Small intestine (tissue), 7 donors: ENCODE data around the gene CYTIP. TPM values are rescaled to one million over a fixed set of nuclear protein-coding genes. Genes with fewer than 3 reads are reported as not detected.

Experiments used
- DNase-seq, 2 donors: peaks; one replicate each; pipeline versions ENCODE4 v3.0.0 to v3.0.0-alpha.2; 2013
- FAIRE-seq: peaks from 2 replicates; lab custom pipeline; 2012; peaks lifted over from hg19 to GRCh38; lab: Jason Lieb, UNC
- H3K27ac ChIP-seq, 3 donors: one replicate each; pipeline ENCODE4 v1.5.1; 2013; ENCODE audit warnings: low read length in 2 of 3, mild to moderate bottlenecking in 2 of 3, control low read depth in 1 of 3, inconsistent platforms in 1 of 3, low read depth in 1 of 3, moderate library complexity in 1 of 3
- H3K27me3 ChIP-seq, 3 donors: one replicate each; pipeline ENCODE4 v1.6.1; 2013; ENCODE audit warnings: low read length in 3 of 3, inconsistent platforms in 1 of 3; ENCODE audit not compliant: control insufficient read depth in 3 of 3, insufficient read depth in 3 of 3
- H3K36me3 ChIP-seq, 3 donors: one replicate each; pipeline ENCODE4 v1.6.1; 2013; ENCODE audit warnings: low read length in 3 of 3, inconsistent platforms in 1 of 3, low read depth in 1 of 3, mild to moderate bottlenecking in 1 of 3, moderate library complexity in 1 of 3; ENCODE audit not compliant: control insufficient read depth in 3 of 3, insufficient read depth in 2 of 3
- H3K4me1 ChIP-seq, 3 donors: one replicate each; pipeline ENCODE4 v1.6.1; 2013; ENCODE audit warnings: low read length in 2 of 3, inconsistent platforms in 1 of 3, low read depth in 1 of 3, mild to moderate bottlenecking in 1 of 3, moderate library complexity in 1 of 3; ENCODE audit not compliant: control insufficient read depth in 3 of 3, insufficient read depth in 2 of 3
- H3K4me3 ChIP-seq, 3 donors: one replicate each; pipeline ENCODE4 v1.5.1; 2013; ENCODE audit warnings: low read length in 3 of 3, control low read depth in 1 of 3, inconsistent platforms in 1 of 3, low read depth in 1 of 3, mild to moderate bottlenecking in 1 of 3, moderate library complexity in 1 of 3
- H3K9me3 ChIP-seq, 2 donors: one replicate each; pipeline ENCODE4 v1.6.1; 2013; ENCODE audit warnings: low read depth in 1 of 2, low read length in 1 of 2; ENCODE audit not compliant: control insufficient read depth in 2 of 2, insufficient read depth in 1 of 2
- WGBS, 3 donors: extraction: QIAGEN DNeasy Blood & Tissue Kit; methylation state at CpG; one replicate each; pipeline ENCODE4 v1.1.7; 2013; 5-methylcytosine and 5-hydroxymethylcytosine counted together
- polyA plus RNA-seq, 4 donors: library from polyadenylated mRNA; stranded (reverse) in 3 of 4; unstranded in 1 of 4; fragments of 200-250 nt in 3 of 4; fragments of 120-200 nt in 1 of 4; gene quantifications; one replicate each; pipeline versions ENCODE4 v1.2.1 to v1.2.3, GENCODE V29; 2013
- donor health status: healthy with polysubstance abuse.
- donor health status: control.
- donor health status: control.
- donor health status: Bipolar disorder and iron deficiency.
- donor health status: healthy.

CYTIP gene
- polyA plus RNA-seq, 4 donors: 9.4 to 19.8 (median 16.6) TPM

DNA sequence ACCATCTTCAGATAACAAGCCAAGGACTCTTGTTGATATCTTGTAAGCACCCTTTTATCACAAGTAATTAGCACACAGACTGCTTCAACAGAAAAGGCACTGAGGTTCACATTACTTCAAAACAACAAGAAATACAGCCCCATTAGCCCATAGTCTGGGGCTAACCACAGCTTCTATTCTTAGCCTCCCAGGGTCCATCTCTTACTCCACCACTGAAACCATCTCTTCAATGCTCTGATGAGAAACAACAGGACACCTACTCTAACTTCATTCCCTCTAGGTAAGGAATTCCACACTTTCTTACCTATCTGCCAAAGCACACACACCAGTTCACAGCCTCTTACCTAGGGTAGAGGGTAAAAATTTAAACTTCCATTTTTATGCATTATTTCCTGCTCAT lies 26.4 kb upstream of the CYTIP start:
- no peak overlapping the region for H3K4me3 ChIP-seq
- DNase-seq (no peak), FAIRE-seq (no peak)
- peak overlapping the region in 2 of 3 donors; percentile 57 to 71 for H3K27ac ChIP-seq
- H3K36me3 ChIP-seq: peaks cover 0 to 4% (median 0%) of the 10 kb centered on the region in 3 donors
- peaks cover 0 to 2% (median 0%) of the 10 kb centered on the region in 3 donors for H3K4me1 ChIP-seq
- H3K27me3 ChIP-seq: no peaks in the 10 kb centered on the region
- H3K9me3 ChIP-seq: no peaks in the 10 kb centered on the region

DNA sequence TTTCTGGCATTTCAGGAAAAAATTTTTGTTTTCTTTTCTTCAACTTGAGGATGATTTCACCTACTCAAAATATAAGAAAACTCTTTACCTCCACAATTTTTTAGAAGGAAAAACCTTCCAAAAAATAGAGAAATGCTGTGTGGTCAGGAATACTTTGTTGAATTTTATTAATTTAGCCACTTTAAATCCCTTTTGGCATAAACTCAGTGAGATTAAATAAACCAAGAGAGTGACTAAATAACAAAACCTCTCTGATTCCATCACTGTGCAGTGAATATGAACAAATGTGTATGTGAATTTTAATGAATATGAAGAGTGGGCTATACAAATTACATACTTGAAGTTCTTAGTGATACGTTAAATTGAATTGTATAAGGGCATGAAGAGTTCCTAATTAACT lies 25.8 kb upstream of the CYTIP start:
- DNase-seq (no peak), FAIRE-seq (no peak)
- Histone ChIP-seq H3K4me3 (no peak overlapping the region), H3K4me1 (peaks cover 0 to 2% (median 0%) of the 10 kb centered on the region in 3 donors), H3K9me3 (no peaks in the 10 kb centered on the region), H3K27me3 (no peaks in the 10 kb centered on the region), H3K27ac (no peak overlapping the region), H3K36me3 (peaks cover 0 to 4% (median 0%) of the 10 kb centered on the region in 3 donors)
- 62 to 80% (median 75%) methylated on average over 1 of the region's 1 CpG for WGBS, 3 donors

DNA sequence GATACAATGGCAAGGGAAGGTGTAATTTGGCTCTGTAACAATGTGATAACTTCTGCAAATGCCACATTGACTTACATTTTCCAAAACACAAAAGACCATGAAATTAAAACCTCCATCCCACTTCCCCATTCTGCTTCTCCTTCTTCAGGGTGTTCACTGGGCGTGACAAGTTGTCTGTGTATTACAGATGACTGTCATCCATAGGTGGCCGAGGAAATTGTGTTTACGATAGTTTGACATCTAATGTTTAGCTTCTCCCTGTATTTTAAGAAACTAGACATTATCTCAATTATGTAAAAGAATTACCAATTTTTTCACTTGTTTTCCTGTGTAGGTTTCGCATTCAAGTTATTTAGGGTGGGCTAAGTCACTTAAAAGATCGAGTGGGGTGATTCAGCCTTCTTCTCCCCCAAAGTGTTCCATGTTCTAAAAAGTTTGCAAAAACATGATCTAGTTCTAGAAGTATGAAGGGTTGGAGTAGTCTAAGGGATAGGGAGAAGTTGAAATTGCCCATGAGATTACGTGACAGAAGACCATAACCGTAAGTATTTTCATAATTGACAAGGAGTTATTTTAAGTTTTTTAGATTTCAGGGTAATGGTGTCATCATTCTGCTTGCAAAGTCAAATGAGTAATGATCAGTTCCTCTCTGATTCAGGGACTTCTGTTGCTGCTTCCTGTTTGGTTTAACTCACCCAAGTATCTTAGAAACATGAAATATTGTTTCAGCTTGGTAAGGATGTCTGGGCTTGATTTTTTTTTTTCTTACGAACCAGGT lies 25.2 kb upstream of the CYTIP start:
- FAIRE-seq (no peak), DNase-seq (peak in 1 of 2 donors; percentile 43)
- H3K9me3 ChIP-seq: no peaks in the 10 kb centered on the region
- H3K4me1 ChIP-seq: peaks cover 0 to 2% (median 0%) of the 10 kb centered on the region in 3 donors
- H3K4me3 ChIP-seq: no peak overlapping the region
- WGBS, 3 donors: 55 to 81% (median 63%) methylated on average over 8 of the region's 8 CpGs
- peaks cover 0 to 4% (median 0%) of the 10 kb centered on the region in 3 donors for H3K36me3 ChIP-seq
- peak overlapping the region; percentile 26 to 89 (median 37) for H3K27ac ChIP-seq
- no peaks in the 10 kb centered on the region for H3K27me3 ChIP-seq

DNA sequence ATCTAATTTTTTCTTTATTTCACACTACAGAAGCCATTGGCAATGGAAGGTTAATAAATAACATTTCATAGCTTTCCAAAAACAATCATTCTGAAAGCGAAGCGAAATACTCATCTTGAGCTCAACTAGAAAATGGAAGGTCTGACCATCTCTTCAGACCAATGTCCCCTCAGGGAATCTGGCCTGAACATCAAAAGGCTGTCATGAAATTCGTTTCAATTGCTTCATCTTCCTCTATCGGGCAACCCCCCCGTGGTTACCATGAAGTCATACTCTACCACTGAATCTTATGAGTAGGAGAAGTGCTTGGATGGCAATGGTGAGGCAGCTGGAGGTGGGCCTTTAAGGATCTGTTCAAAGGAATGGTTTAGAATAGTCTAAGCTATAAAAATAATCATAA lies 22.9 kb upstream of the CYTIP start:
- FAIRE-seq (no peak), DNase-seq (no peak)
- H3K36me3 ChIP-seq: peaks cover 0 to 4% (median 0%) of the 10 kb centered on the region in 3 donors
- no peaks in the 10 kb centered on the region for H3K27me3 ChIP-seq
- H3K9me3 ChIP-seq: peaks cover 0 to 4% of the 10 kb centered on the region in 2 donors
- no peak overlapping the region for H3K27ac ChIP-seq
- 81 to 92% (median 82%) methylated on average over 5 of the region's 5 CpGs for WGBS, 3 donors
- H3K4me1 ChIP-seq: peaks cover 0 to 5% (median 2%) of the 10 kb centered on the region in 3 donors
- no peak overlapping the region for H3K4me3 ChIP-seq

DNA sequence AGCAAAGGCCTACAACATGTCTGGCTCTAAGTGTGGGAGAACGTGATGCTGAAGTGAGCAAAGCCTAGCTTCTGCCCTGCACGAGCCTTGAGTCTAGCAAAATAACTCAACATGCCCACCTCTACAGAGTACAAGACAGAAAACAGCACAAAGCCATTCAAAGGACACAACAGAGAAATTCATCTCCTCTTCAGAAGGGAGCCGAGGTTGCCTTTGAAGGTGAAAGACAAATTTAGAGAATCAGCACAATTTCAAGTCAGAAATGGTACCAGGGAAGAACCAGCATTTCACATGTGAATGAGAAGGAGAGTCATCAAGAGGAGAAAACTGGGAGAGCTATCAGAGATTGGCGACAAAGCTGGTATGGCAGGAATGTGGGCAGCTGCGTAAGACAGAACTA lies 21.7 kb upstream of the CYTIP start:
- no peak for FAIRE-seq
- 93 to 95% (median 94%) methylated on average over 5 of the region's 5 CpGs for WGBS, 3 donors

DNA sequence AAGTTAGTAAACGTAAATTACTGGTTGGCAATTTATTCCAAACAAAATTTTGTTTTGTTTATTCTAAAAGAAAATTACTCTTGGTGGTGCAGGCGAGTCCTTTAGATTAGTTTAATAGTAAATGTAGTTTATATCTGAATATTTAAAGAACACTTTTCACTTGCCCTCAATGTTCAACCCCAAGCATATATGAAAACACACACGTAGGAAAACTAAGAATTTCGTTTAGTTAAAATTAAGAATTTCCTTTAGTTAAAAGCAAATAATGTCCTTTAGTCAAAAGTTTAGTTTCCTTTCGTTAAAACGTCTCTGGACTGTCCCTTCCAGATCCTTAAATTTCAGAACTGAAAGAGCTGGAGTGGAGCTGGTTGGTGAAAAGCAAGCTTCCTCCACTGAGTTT lies 19.1 kb upstream of the CYTIP start:
- Histone ChIP-seq H3K4me1 (peaks cover 0 to 25% (median 0%) of the 10 kb centered on the region in 3 donors), H3K27me3 (no peaks in the 10 kb centered on the region), H3K9me3 (peaks cover 0 to 4% of the 10 kb centered on the region in 2 donors), H3K4me3 (no peak overlapping the region), H3K36me3 (peaks cover 0 to 4% (median 0%) of the 10 kb centered on the region in 3 donors), H3K27ac (no peak overlapping the region)
- FAIRE-seq: no peak
- 82 to 93% (median 88%) methylated on average over 6 of the region's 6 CpGs for WGBS, 3 donors
- no peak for DNase-seq

More for the DNA sequence above, 21.7 kb upstream of the CYTIP start:
- Histone ChIP-seq H3K9me3 (peaks cover 0 to 4% of the 10 kb centered on the region in 2 donors), H3K4me3 (no peak overlapping the region), H3K36me3 (peaks cover 0 to 4% (median 0%) of the 10 kb centered on the region in 3 donors), H3K27ac (no peak overlapping the region), H3K4me1 (peaks cover 0 to 12% (median 0%) of the 10 kb centered on the region in 3 donors), H3K27me3 (no peaks in the 10 kb centered on the region)
- no peak for DNase-seq

DNA sequence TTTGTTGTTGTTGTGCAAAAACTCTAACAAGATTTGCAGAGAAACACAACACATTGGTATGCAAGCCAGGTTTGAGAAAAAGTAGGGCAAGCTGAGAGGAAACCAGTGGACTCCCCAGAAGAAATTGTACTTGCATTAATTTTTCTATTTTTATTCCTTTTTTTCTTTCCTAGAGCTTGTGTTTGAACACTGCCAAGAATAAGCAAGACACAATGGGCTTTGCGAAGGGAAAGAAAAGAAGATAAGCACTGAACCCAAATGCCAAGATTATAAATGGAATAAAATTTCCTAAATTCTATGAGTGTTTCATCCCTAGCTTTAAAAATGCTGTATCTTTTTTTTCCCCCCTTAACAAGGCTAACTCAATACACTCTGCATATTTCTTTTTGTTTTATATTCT lies 17.0 kb upstream of the CYTIP start:
- peaks cover 0 to 3% (median 0%) of the 10 kb centered on the region in 3 donors for H3K36me3 ChIP-seq
- H3K4me3 ChIP-seq: no peak overlapping the region
- DNase-seq (no peak), FAIRE-seq (no peak)
- H3K9me3 ChIP-seq: peaks cover 0 to 4% of the 10 kb centered on the region in 2 donors
- 19 to 63% (median 55%) methylated on average over 1 of the region's 1 CpG for WGBS, 3 donors
- H3K27ac ChIP-seq: peak overlapping the region in 1 of 3 donors; percentile 83
- no peaks in the 10 kb centered on the region for H3K27me3 ChIP-seq
- H3K4me1 ChIP-seq: peaks cover 0 to 25% (median 0%) of the 10 kb centered on the region in 3 donors

DNA sequence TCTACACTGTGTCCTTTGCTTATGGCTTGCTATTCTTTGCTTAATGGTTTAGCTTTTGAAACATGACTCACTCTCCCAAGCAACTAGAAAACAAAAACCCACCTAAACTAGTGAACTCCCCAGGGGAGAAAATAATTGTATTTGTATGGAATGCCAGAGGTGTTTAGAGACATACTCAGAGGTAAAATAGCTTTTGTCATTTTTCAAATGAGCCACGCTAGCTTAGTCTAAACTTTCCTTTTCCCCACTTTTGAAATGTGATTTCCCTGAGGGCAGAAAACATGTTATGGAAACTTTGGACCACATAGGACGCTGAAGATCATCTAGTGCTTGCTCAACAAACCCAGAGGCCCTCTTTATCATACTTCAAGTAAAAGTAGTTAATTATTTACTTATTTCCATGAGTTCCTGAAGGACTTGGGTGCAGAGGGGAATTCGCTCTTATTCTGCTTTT lies 16.5 kb upstream of the CYTIP start:
- Histone ChIP-seq H3K4me1 (peaks cover 0 to 25% (median 0%) of the 10 kb centered on the region in 3 donors), H3K4me3 (no peak overlapping the region), H3K9me3 (peaks cover 0 to 4% of the 10 kb centered on the region in 2 donors), H3K27ac (peak overlapping the region; percentile 24 to 83 (median 41)), H3K36me3 (peaks cover 0 to 3% (median 0%) of the 10 kb centered on the region in 3 donors), H3K27me3 (no peaks in the 10 kb centered on the region)
- DNase-seq: peak; percentile 86 to 88
- peak; percentile 68 for FAIRE-seq
- WGBS, 3 donors: 14 to 49% (median 24%) methylated on average over 3 of the region's 3 CpGs
